Daoy (cell line): ENCODE data around the gene PPP4R3A. TPM values are rescaled to one million over a fixed set of nuclear protein-coding genes. Genes with fewer than 3 reads are reported as not detected.
"Not testable (repeated sequence)": the region's sequence is repeated elsewhere in the genome, so short reads cannot be mapped to it uniquely, and the experiment has no call there.

Experiments used
- DNase-seq: peaks from one replicate; pipeline ENCODE4 v3.0.0-alpha.2; 2015; ENCODE audit warnings: low read depth
- total RNA-seq: library from RNA; depleted of rRNA; stranded (reverse); fragments of >200 nt; shearing (Covaris generic); gene quantifications from 2 replicates; pipeline ENCODE4 v1.2.3, GENCODE V29; 2014

PPP4R3A gene
- total RNA-seq, 1 experiment from 2014 or later = 71.0 TPM

- DNase-seq = no peak
These were observed 71.3 kb downstream of the PPP4R3A start for GRCh38 chr14:91438845-91439244.

GRCh38 chr14:91436266-91436665, 73.8 kb downstream of the PPP4R3A start:
- not testable (repeated sequence) for DNase-seq

- no peak for DNase-seq
These were observed 80.7 kb downstream of the PPP4R3A start for GRCh38 chr14:91429385-91429784.

GRCh38 chr14:91428931-91429330, 81.2 kb downstream of the PPP4R3A start:
- DNase-seq = not testable (repeated sequence)

GRCh38 chr14:91425531-91425944, 84.6 kb downstream of the PPP4R3A start:
- not testable (repeated sequence) for DNase-seq

- DNase-seq = no peak
These were observed 85.1 kb downstream of the PPP4R3A start for GRCh38 chr14:91424813-91425530.

- DNase-seq = no peak
These were observed 89.4 kb downstream of the PPP4R3A start for GRCh38 chr14:91420686-91421085.

- DNase-seq = no peak
These were observed 90.7 kb downstream of the PPP4R3A start for GRCh38 chr14:91419451-91419850.

GRCh38 chr14:91419044-91419397, 91.1 kb downstream of the PPP4R3A start:
- no peak for DNase-seq

GRCh38 chr14:91418387-91419043, 91.6 kb downstream of the PPP4R3A start:
- DNase-seq = peak; percentile 77

GRCh38 chr14:91417983-91418386, 92.1 kb downstream of the PPP4R3A start:
- peak; percentile 79 for DNase-seq

GRCh38 chr14:91417120-91417982, 92.8 kb downstream of the PPP4R3A start, which contains the start of gene CCDC88C:
Gene CCDC88C (minus strand): TSS chr14:91417820. CDS start chr14:91417690, 130 bp downstream.
- DNase-seq = peak; percentile 79

GRCh38 chr14:91416744-91417119, 93.4 kb downstream of the PPP4R3A start:
- DNase-seq = peak; percentile 24

GRCh38 chr14:91415794-91416743, 94.0 kb downstream of the PPP4R3A start:
- peak; percentile 56 for DNase-seq

GRCh38 chr14:91414475-91414833, 95.7 kb downstream of the PPP4R3A start:
- DNase-seq = no peak

- no peak for DNase-seq
These were observed 96.3 kb downstream of the PPP4R3A start for GRCh38 chr14:91413547-91414474.

GRCh38 chr14:91412939-91413338, 97.2 kb downstream of the PPP4R3A start:
- DNase-seq = no peak

- no peak for DNase-seq
These were observed 99.2 kb downstream of the PPP4R3A start for GRCh38 chr14:91410771-91411536.
